Natural killer cell (primary cell): Measurements from ENCODE around the gene USP28. TPM values are rescaled to one million over a fixed set of nuclear protein-coding genes. Genes with fewer than 3 reads are reported as not detected.
A peak's percentile ranks its signal among the peaks of the same experiment; 100 is the strongest.

Experiments
- ATAC-seq, 3 donors: fragments of 150-1000 bp in 2 of 3; fragments of 200-7000 bp in 1 of 3; cut with Tn5 transposase; 1 replicate in 1 of 3; 2 replicates in 2 of 3; pipeline ENCODE4 v1.10.0; 2021; ENCODE audit warnings: mild to moderate bottlenecking in 2 of 3, moderate library complexity in 2 of 3
- DNase-seq, 2 donors: peaks; one replicate each; pipeline versions ENCODE4 v3.0.0 to v3.0.0-alpha.2; 2013 to 2021; ENCODE audit warnings: mixed read lengths in 1 of 2
- H3K27ac ChIP-seq: one replicate; pipeline ENCODE4 v1.5.1; 2013; ENCODE audit warnings: mild to moderate bottlenecking, low read length
- H3K27me3 ChIP-seq: one replicate; pipeline ENCODE4 v1.6.1; 2013; ENCODE audit warnings: low read length; ENCODE audit not compliant: control insufficient read depth, insufficient read depth
- H3K36me3 ChIP-seq: one replicate; pipeline ENCODE4 v1.6.1; 2013; ENCODE audit warnings: low read length; ENCODE audit not compliant: control insufficient read depth, insufficient read depth
- H3K4me1 ChIP-seq: one replicate; pipeline ENCODE4 v1.6.1; 2013; ENCODE audit warnings: low read length; ENCODE audit not compliant: control insufficient read depth, insufficient read depth
- H3K4me3 ChIP-seq: one replicate; pipeline ENCODE4 v1.5.1; 2013; ENCODE audit warnings: low read length
- H3K9me3 ChIP-seq: one replicate; pipeline ENCODE4 v1.6.1; 2013; ENCODE audit warnings: low read length; ENCODE audit not compliant: control insufficient read depth, insufficient read depth
- H3K27ac Mint-ChIP-seq, 2 donors: one replicate each; pipeline ENCODE4 v1.8.0; 2022; ENCODE audit warnings: mild to moderate bottlenecking in 2 of 2, mixed read lengths in 2 of 2, moderate library complexity in 1 of 2
- H3K27me3 Mint-ChIP-seq, 2 donors: one replicate each; pipeline ENCODE4 v1.8.0; 2022; ENCODE audit warnings: low read depth in 2 of 2, mixed read lengths in 2 of 2
- H3K36me3 Mint-ChIP-seq: one replicate; pipeline ENCODE4 v1.8.0; 2022; ENCODE audit warnings: mixed read lengths
- H3K4me1 Mint-ChIP-seq, 2 donors: one replicate each; pipeline ENCODE4 v1.8.0; 2022; ENCODE audit warnings: mixed read lengths in 2 of 2
- H3K4me3 Mint-ChIP-seq: one replicate; pipeline ENCODE4 v1.8.0; 2022; ENCODE audit warnings: mild to moderate bottlenecking, moderate library complexity, mixed read lengths
- H3K9me3 Mint-ChIP-seq, 2 donors: one replicate each; pipeline ENCODE4 v1.8.0; 2022; ENCODE audit warnings: mixed read lengths in 2 of 2
- whole genome bisulfite sequencing: methylation state at CpG from one replicate; pipeline ENCODE4 v1.1.7; 2013; ENCODE audit warnings: missing lambda C conversion rate; ENCODE audit not compliant: insufficient coverage; 5-methylcytosine and 5-hydroxymethylcytosine counted together
- intact Hi-C: fragments of 100-400 bp; cut with micrococcal nuclease; formaldehyde crosslinking; loops from one replicate; pipeline ENCODE4 v1.14.2; 2022
- total RNA-seq, 4 donors: library from RNA; stranded (reverse); fragments of 120-200 nt in 1 of 4; gene quantifications; one replicate each; pipeline versions ENCODE4 v1.2.3 to v1.2.4, GENCODE V29; 2013 to 2022
- TF ChIP-seq, protein P1 (sequence below): fragments of 200-600 bp; IDR thresholded peaks from one replicate; pipeline ENCODE4 v1.8.0; 2022; ENCODE audit warnings: antibody characterized with exemption

USP28 gene
- total RNA-seq, 3 donors from 2014 or later (not counting 1 experiment from before 2014, with no cell fraction given) = 118 to 160 (median 132) TPM

DNA sequence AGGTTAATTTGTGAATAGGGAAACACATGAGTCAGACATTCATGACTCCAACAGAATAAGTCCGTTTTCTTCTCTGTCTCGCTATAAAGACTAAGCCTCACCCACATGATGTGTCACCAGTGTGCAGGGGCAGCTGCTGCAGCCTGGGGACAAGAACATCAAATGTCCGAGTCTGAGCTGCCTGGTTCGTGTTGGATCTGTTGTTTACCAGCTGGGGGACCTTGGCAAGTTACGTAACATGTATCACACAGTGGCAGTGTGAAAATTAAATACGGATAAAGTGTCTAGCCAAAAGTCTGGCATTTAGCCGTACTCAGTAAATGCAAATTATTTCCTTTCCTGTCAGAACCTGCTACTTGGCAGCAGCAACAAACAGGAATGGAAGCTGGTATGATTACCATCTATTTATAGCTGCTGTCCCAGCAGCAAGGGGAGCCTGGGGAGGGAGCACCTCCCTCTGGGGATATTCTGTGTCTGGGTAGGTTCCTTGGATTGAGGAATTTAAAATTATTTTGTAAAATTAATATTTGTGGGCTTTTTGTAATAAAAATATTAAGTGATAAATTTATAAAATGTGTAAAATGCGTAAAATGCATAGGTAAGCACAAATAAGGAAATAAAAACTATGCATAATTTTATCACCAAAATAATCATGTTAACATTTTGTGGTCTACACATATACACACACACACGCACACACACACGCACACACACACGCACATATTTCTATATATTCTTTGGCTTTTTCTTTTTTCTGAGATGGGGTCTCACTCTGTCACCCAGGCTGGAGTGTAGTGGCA lies 97.1 kb downstream of the USP28 start:
- Histone ChIP-seq H3K27ac (no peak overlapping the region), H3K9me3 (no peaks in the 10 kb centered on the region), H3K36me3 (no peaks in the 10 kb centered on the region), H3K27me3 (no peaks in the 10 kb centered on the region), H3K4me1 (peaks cover under 1% of the 10 kb centered on the region), H3K4me3 (no peak overlapping the region)
- no peak for DNase-seq
- Mint-ChIP-seq H3K4me1 (peaks cover 7% of the 10 kb centered on the region in 2 donors), H3K27ac (no peak overlapping the region), H3K36me3 (no peaks in the 10 kb centered on the region), H3K9me3 (no peaks in the 10 kb centered on the region), H3K27me3 (peaks cover 28 to 31% of the 10 kb centered on the region in 2 donors), H3K4me3 (no peak overlapping the region)
- TF ChIP-seq, protein P1, sequence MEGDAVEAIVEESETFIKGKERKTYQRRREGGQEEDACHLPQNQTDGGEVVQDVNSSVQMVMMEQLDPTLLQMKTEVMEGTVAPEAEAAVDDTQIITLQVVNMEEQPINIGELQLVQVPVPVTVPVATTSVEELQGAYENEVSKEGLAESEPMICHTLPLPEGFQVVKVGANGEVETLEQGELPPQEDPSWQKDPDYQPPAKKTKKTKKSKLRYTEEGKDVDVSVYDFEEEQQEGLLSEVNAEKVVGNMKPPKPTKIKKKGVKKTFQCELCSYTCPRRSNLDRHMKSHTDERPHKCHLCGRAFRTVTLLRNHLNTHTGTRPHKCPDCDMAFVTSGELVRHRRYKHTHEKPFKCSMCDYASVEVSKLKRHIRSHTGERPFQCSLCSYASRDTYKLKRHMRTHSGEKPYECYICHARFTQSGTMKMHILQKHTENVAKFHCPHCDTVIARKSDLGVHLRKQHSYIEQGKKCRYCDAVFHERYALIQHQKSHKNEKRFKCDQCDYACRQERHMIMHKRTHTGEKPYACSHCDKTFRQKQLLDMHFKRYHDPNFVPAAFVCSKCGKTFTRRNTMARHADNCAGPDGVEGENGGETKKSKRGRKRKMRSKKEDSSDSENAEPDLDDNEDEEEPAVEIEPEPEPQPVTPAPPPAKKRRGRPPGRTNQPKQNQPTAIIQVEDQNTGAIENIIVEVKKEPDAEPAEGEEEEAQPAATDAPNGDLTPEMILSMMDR = no peak
- ATAC-seq = no peak
- intact Hi-C loops = loop anchor here (10.0 kb wide), 1 partner anchor 96 kb away; the partner anchor contains the start of gene USP28
- WGBS = 44% methylated on average over 9 of the region's 11 CpGs

- DNase-seq = no peak
- Mint-ChIP-seq H3K4me3 (peak overlapping the region; percentile 99), H3K36me3 (no peaks in the 10 kb centered on the region)
These were observed 101.2 kb downstream of the USP28 start for GRCh38 chr11:113774174-113774503.

GRCh38 chr11:113773416-113774173 lies 101.8 kb downstream of the USP28 start, which contains the start of gene ZW10:
ZW10 (minus strand) TSS chr11:113773692; CDS start chr11:113773666, 26 bp downstream.
- peaks cover 12 to 18% of the 10 kb centered on the region in 2 donors for H3K4me1 Mint-ChIP-seq
- ATAC-seq = peak; percentile 98 to 99 (median 99)
- H3K9me3 Mint-ChIP-seq = no peaks in the 10 kb centered on the region
- Histone ChIP-seq H3K27me3 (no peaks in the 10 kb centered on the region), H3K4me1 (peaks cover 9% of the 10 kb centered on the region), H3K27ac (peak within 1 kb of the TSS; percentile 42), H3K4me3 (peak within 1 kb of the TSS; percentile 85), H3K9me3 (no peaks in the 10 kb centered on the region), H3K36me3 (peaks cover 3% of the 10 kb centered on the region)
- H3K27me3 Mint-ChIP-seq = peaks cover 8% of the 10 kb centered on the region in 2 donors
- H3K4me3 Mint-ChIP-seq = peak within 1 kb of the TSS; percentile 99
- WGBS = under 1% methylated on average over 40 of the region's 46 CpGs
- H3K36me3 Mint-ChIP-seq = no peaks in the 10 kb centered on the region
- peak within 1 kb of the TSS; percentile 92 to 99 for H3K27ac Mint-ChIP-seq
- DNase-seq = peak; percentile 89 to 96
- intact Hi-C loops = loop anchor here (10.0 kb wide), 1 partner anchor 101 kb away; the partner anchor contains the start of gene USP28
- TF ChIP-seq, protein P1 = peak; percentile 97

More at GRCh38 chr11:113774174-113774503, 101.2 kb downstream of the USP28 start:
- H3K9me3 ChIP-seq = no peaks in the 10 kb centered on the region
- H3K4me3 ChIP-seq = peak overlapping the region; percentile 85
- no peak for ATAC-seq
- no peaks in the 10 kb centered on the region for H3K27me3 ChIP-seq
- H3K4me1 ChIP-seq = peaks cover 9% of the 10 kb centered on the region
- peaks cover 3% of the 10 kb centered on the region for H3K36me3 ChIP-seq
- peaks cover 12 to 18% of the 10 kb centered on the region in 2 donors for H3K4me1 Mint-ChIP-seq
- TF ChIP-seq, protein P1 = peak; percentile 42
- intact Hi-C loops = loop anchor here (10.0 kb wide), 1 partner anchor 101 kb away; the partner anchor contains the start of gene USP28
- no CpG with 5 or more reads among the region's 1 CpG for WGBS
- peak overlapping the region; percentile 34 for H3K27ac ChIP-seq
- H3K27me3 Mint-ChIP-seq = peaks cover 8 to 9% of the 10 kb centered on the region in 2 donors
- peak overlapping the region; percentile 92 to 99 for H3K27ac Mint-ChIP-seq
- H3K9me3 Mint-ChIP-seq = no peaks in the 10 kb centered on the region
